22Rv1 (cell line): ENCODE measurements around the gene GUK1.

ENCODE experiments used
- CTCF ChIP-seq: fragments of 450-650 bp; IDR thresholded peaks from 2 replicates; pipeline ENCODE4 v1.5.1; 2017; ENCODE audit warnings: mild to moderate bottlenecking
- ZFX ChIP-seq: fragments of 450-650 bp; IDR thresholded peaks from 2 replicates; pipeline ENCODE4 v1.6.1; 2017; ENCODE audit warnings: antibody characterized with exemption, borderline replicate concordance

GRCh38 chr1:228152918-228153258 lies 12.8 kb downstream of the GUK1 start:
- TF ChIP-seq CTCF (no peak), ZFX (no peak)
